Stomach (tissue), 9 donors: ENCODE measurements around the gene MRC2. TPM values are rescaled to one million over a fixed set of nuclear protein-coding genes. Genes with fewer than 3 reads are reported as not detected.

ENCODE experiments used
- DNase-seq, 2 donors: peaks; one replicate each; pipeline versions ENCODE4 v3.0.0 to v3.0.0-alpha.2; 2013 to 2019
- H3K27ac ChIP-seq, 5 donors: fragments of 200-600 bp in 4 of 5; sonication (generic) in 4 of 5; one replicate each; pipeline ENCODE4 v1.5.1; 2013 to 2019; ENCODE audit warnings: mild to moderate bottlenecking in 1 of 5, moderate library complexity in 1 of 5
- H3K27me3 ChIP-seq, 3 donors: fragments of 200-600 bp; sonication (generic); one replicate each; pipeline ENCODE4 v1.5.1; 2017 to 2019; ENCODE audit warnings: mixed run types in 1 of 3
- H3K36me3 ChIP-seq, 4 donors: fragments of 200-600 bp; sonication (generic); 1 replicate in 3 of 4; 2 replicates in 1 of 4; pipeline ENCODE4 v1.5.1; 2016 to 2019
- H3K4me1 ChIP-seq, 4 donors: fragments of 200-600 bp; sonication (generic); one replicate each; pipeline ENCODE4 v1.5.1; 2016 to 2019
- H3K4me3 ChIP-seq, 4 donors: fragments of 200-600 bp; sonication (generic) in 3 of 4; one replicate each; pipeline ENCODE4 v1.5.1; 2016 to 2019; ENCODE audit warnings: mild to moderate bottlenecking in 1 of 4
- H3K9me3 ChIP-seq, 4 donors: fragments of 200-600 bp; sonication (generic); one replicate each; pipeline ENCODE4 v1.5.1; 2016 to 2019
- CTCF ChIP-seq, 7 experiments: fragments of 450-650 bp in 4 of 7; fragments of 200-600 bp in 3 of 7; sonication (generic) in 3 of 7; IDR thresholded peaks; one replicate each; pipeline ENCODE4 v1.5.1; 2016 to 2019; ENCODE audit warnings: antibody characterized with exemption in 7 of 7, control low read depth in 2 of 7, mild to moderate bottlenecking in 1 of 7
- EP300 ChIP-seq: sonication (generic); formaldehyde crosslinking; IDR thresholded peaks from one replicate; pipeline ENCODE4 v1.6.1; 2017; ENCODE audit warnings: antibody characterized with exemption
- POLR2A ChIP-seq, 4 donors: fragments of 450-650 bp; IDR thresholded peaks; one replicate each; pipeline ENCODE4 v1.6.1; 2016; ENCODE audit warnings: antibody characterized with exemption in 4 of 4, control low read depth in 2 of 4, mild to moderate bottlenecking in 1 of 4, moderate library complexity in 1 of 4
- POLR2AphosphoS5 ChIP-seq, 3 donors: sonication (generic); formaldehyde crosslinking; IDR thresholded peaks; one replicate each; pipeline ENCODE4 v1.6.1; 2016; ENCODE audit warnings: antibody characterized with exemption in 3 of 3
- WGBS, 5 donors: extraction: QIAGEN DNeasy Blood & Tissue Kit in 3 of 5; methylation state at CpG; one replicate each; pipeline versions ENCODE4 v1.1.5 to v1.1.7; 2013 to 2018; 5-methylcytosine and 5-hydroxymethylcytosine counted together
- intact Hi-C: fragments of 100-400 bp; cut with DNase I; formaldehyde crosslinking; loops from one replicate; pipeline ENCODE4 v1.15.1; 2023; ENCODE audit warnings: low total_unique reads
- polyA plus RNA-seq, 3 donors: library from polyadenylated mRNA; stranded (reverse); fragments of 200-250 nt; gene quantifications; one replicate each; pipeline ENCODE4 v1.2.3, GENCODE V29; 2013
- total RNA-seq, 5 donors: library from RNA; depleted of rRNA; stranded (reverse); fragments of >200 nt; gene quantifications; one replicate each; pipeline versions ENCODE4 v1.1.0 to v1.2.3, GENCODE V29; 2014 to 2016
- donor health status: healthy with polysubstance abuse.
- donor health status: Bipolar disorder and iron deficiency.
- donor health status: healthy.

Gene MRC2
- total and polyA plus RNA-seq, 8 donors = 4.7 to 107 (median 13.8) TPM

- intact Hi-C loops = loop anchor here (5.0 to 10.0 kb wide), 2 partner anchors 263 to 720 kb away; partner anchors contain the start of gene TANC2
These were observed 77.0 kb downstream of the MRC2 start for GRCh38 chr17:62704381-62704971.

GRCh38 chr17:62705156-62705777, 77.8 kb downstream of the MRC2 start:
- TF ChIP-seq POLR2A (IDR thresholded peaks at IDR 0.05) (no peak), POLR2AphosphoS5 (IDR thresholded peaks at IDR 0.05) (peak in 2 of 3 donors; percentile 47 to 64)
- WGBS, 5 donors = 26 to 44% (median 28%) methylated on average over 11 of the region's 11 CpGs
- Histone ChIP-seq H3K27ac (peak overlapping the region; percentile 14 to 88 (median 81)), H3K36me3 (no peaks in the 10 kb centered on the region), H3K4me3 (peak overlapping the region in 3 of 4 donors; percentile 67 to 72 (median 71)), H3K27me3 (peaks cover 0 to 8% (median 0%) of the 10 kb centered on the region in 3 donors), H3K4me1 (peaks cover 16 to 34% (median 28%) of the 10 kb centered on the region in 4 donors), H3K9me3 (peaks cover 5 to 13% (median 8%) of the 10 kb centered on the region in 4 donors)
- peak; percentile 34 to 61 for DNase-seq
- intact Hi-C loops = loop anchor here (10.0 kb wide), 1 partner anchor 720 kb away; no protein-coding TSS in a partner anchor

More at GRCh38 chr17:62704381-62704971, 77.0 kb downstream of the MRC2 start:
- H3K9me3 ChIP-seq = peaks cover 5 to 13% (median 8%) of the 10 kb centered on the region in 4 donors
- 3 to 16% (median 4%) methylated on average over 15 to 31 of the region's 31 CpGs for WGBS, 5 donors
- H3K27ac ChIP-seq = peak overlapping the region; percentile 59 to 88 (median 81)
- TF ChIP-seq POLR2AphosphoS5 (IDR thresholded peaks at IDR 0.05) (no peak), EP300 (no peak), POLR2A (IDR thresholded peaks at IDR 0.05) (no peak), CTCF (IDR thresholded peaks at IDR 0.05) (no peak)
- peak; percentile 34 to 77 for DNase-seq
- H3K27me3 ChIP-seq = peaks cover 0 to 8% (median 0%) of the 10 kb centered on the region in 3 donors
- H3K4me1 ChIP-seq = peaks cover 16 to 34% (median 28%) of the 10 kb centered on the region in 4 donors
- peak overlapping the region; percentile 65 to 72 (median 69) for H3K4me3 ChIP-seq
- no peaks in the 10 kb centered on the region for H3K36me3 ChIP-seq

- Histone ChIP-seq H3K27me3 (peaks cover 0 to 8% (median 0%) of the 10 kb centered on the region in 3 donors), H3K4me3 (peak overlapping the region in 2 of 4 donors; percentile 67 to 72), H3K9me3 (peaks cover 5 to 13% (median 8%) of the 10 kb centered on the region in 4 donors), H3K4me1 (peaks cover 16 to 34% (median 28%) of the 10 kb centered on the region in 4 donors), H3K27ac (peak overlapping the region in 4 of 5 donors; percentile 78 to 88 (median 82)), H3K36me3 (no peaks in the 10 kb centered on the region)
- peak in 1 of 2 donors; percentile 63 for DNase-seq
- no peak for TF ChIP-seq CTCF (IDR thresholded peaks at IDR 0.05)
- no peak for TF ChIP-seq EP300
- TF ChIP-seq POLR2AphosphoS5 (IDR thresholded peaks at IDR 0.05) = no peak
- no peak for TF ChIP-seq POLR2A (IDR thresholded peaks at IDR 0.05)
- WGBS, 5 donors = 34 to 54% (median 38%) methylated on average over 14 of the region's 14 CpGs
- intact Hi-C loops = loop anchor here (10.0 kb wide), 1 partner anchor 719 kb away; no protein-coding TSS in a partner anchor
These were observed 78.5 kb downstream of the MRC2 start for GRCh38 chr17:62705778-62706597.

GRCh38 chr17:62706598-62707424, 79.3 kb downstream of the MRC2 start:
- no peak overlapping the region for H3K27ac ChIP-seq
- H3K4me3 ChIP-seq = no peak overlapping the region
- H3K9me3 ChIP-seq = peaks cover 5 to 13% (median 8%) of the 10 kb centered on the region in 4 donors
- TF ChIP-seq CTCF (IDR thresholded peaks at IDR 0.05) (no peak), EP300 (no peak)
- H3K36me3 ChIP-seq = no peaks in the 10 kb centered on the region
- H3K27me3 ChIP-seq = peaks cover 0 to 8% (median 0%) of the 10 kb centered on the region in 3 donors
- intact Hi-C loops = loop anchor here (10.0 kb wide), 1 partner anchor 718 kb away; no protein-coding TSS in a partner anchor
- no peak for DNase-seq
- peaks cover 16 to 34% (median 28%) of the 10 kb centered on the region in 4 donors for H3K4me1 ChIP-seq
- 89 to 92% (median 91%) methylated on average over 20 of the region's 20 CpGs for WGBS, 5 donors
